H1 (cell line): ENCODE data around the gene PPP1R2. TPM values are rescaled to one million over a fixed set of nuclear protein-coding genes. Genes with fewer than 3 reads are reported as not detected.

Experiments used
- CTCF ChIA-PET: fragments of 300-600 bp; sonication (Branson Sonifier 250); formaldehyde crosslinking; loops from one replicate; lab custom pipeline; 2021; ENCODE audit not compliant: partially characterized antibody; lab: Charles Lee
- POLR2A ChIA-PET: fragments of 300-600 bp; sonication (Branson Sonifier 250); formaldehyde crosslinking; loops from one replicate; lab custom pipeline; 2021; ENCODE audit warnings: inconsistent platforms; ENCODE audit not compliant: partially characterized antibody; lab: Charles Lee
- DNase-seq, 2 experiments: peaks; one replicate each; pipeline versions ENCODE4 v3.0.0 to v3.0.0-alpha.2; 2010 to 2022; ENCODE audit warnings: low spot score in 2 of 2, low read depth in 1 of 2, mixed read lengths in 1 of 2
- FAIRE-seq: peaks from 2 replicates; lab custom pipeline; 2011; peaks lifted over from hg19 to GRCh38; lab: Jason Lieb, UNC
- H2AFZ ChIP-seq: 2 replicates; pipeline ENCODE4 v1.8.1; 2012; ENCODE audit warnings: low read length, inconsistent platforms
- H2AK5ac ChIP-seq: 2 replicates; pipeline ENCODE4 v1.6.1; 2013; ENCODE audit warnings: low read depth, low read length
- H2BK120ac ChIP-seq: replicated peaks from 2 replicates; pipeline ENCODE3; 2013; ENCODE audit warnings: low read depth, low read length, inconsistent platforms
- H2BK12ac ChIP-seq: 2 replicates; pipeline ENCODE4 v1.6.1; 2013; ENCODE audit warnings: low read depth, low read length
- H2BK15ac ChIP-seq: 2 replicates; pipeline ENCODE4 v1.6.1; 2013; ENCODE audit warnings: low read length
- H2BK20ac ChIP-seq: 2 replicates; pipeline ENCODE4 v1.6.1; 2013; ENCODE audit warnings: low read length
- H2BK5ac ChIP-seq: 2 replicates; pipeline ENCODE4 v1.6.1; 2013; ENCODE audit warnings: low read depth, low read length
- H3K14ac ChIP-seq: 2 replicates; pipeline ENCODE4 v1.6.1; 2013; ENCODE audit warnings: inconsistent platforms; ENCODE audit not compliant: insufficient read length
- H3K18ac ChIP-seq: 2 replicates; pipeline ENCODE4 v1.6.1; 2013; ENCODE audit warnings: low read length; ENCODE audit errors: extremely low read depth
- H3K23ac ChIP-seq: 2 replicates; pipeline ENCODE4 v1.6.1; 2013; ENCODE audit warnings: inconsistent platforms; ENCODE audit not compliant: insufficient read length
- H3K23me2 ChIP-seq: 2 replicates; pipeline ENCODE4 v1.6.1; 2013; ENCODE audit warnings: low read depth, low read length
- H3K27ac ChIP-seq: 2 replicates; pipeline ENCODE4 v1.6.1; 2011; ENCODE audit warnings: low read depth, low read length, inconsistent platforms
- H3K27me3 ChIP-seq, 4 experiments: replicated peaks in 1 of 4; 1 replicate in 1 of 4; 2 replicates in 3 of 4; pipeline versions ENCODE4 v1.6.1 to v1.8.1; 2011 to 2013; ENCODE audit warnings: low read length in 3 of 4, mild to moderate bottlenecking in 3 of 4, inconsistent platforms in 2 of 4, mixed read lengths in 2 of 4, moderate library complexity in 1 of 4; ENCODE audit not compliant: control insufficient read depth in 3 of 4, insufficient read depth in 3 of 4; ENCODE audit errors: extremely low read depth in 1 of 4
- H3K36me3 ChIP-seq, 4 experiments: 2 replicates each; pipeline versions ENCODE4 v1.6.1 to v1.8.1; 2011 to 2013; ENCODE audit warnings: mild to moderate bottlenecking in 4 of 4, low read length in 3 of 4, moderate library complexity in 2 of 4, control low read depth in 1 of 4, inconsistent platforms in 1 of 4; ENCODE audit not compliant: insufficient read depth in 4 of 4, control insufficient read depth in 2 of 4
- H3K4ac ChIP-seq: replicated peaks from 2 replicates; pipeline ENCODE3; 2013; ENCODE audit warnings: low read length, low read depth, mixed read lengths, inconsistent platforms; ENCODE audit not compliant: insufficient read length
- H3K4me1 ChIP-seq, 4 experiments: replicated peaks in 1 of 4; 1 replicate in 1 of 4; 2 replicates in 3 of 4; pipeline versions ENCODE4 v1.6.1 to v1.8.1; 2011 to 2013; ENCODE audit warnings: low read length in 3 of 4, inconsistent platforms in 2 of 4, mixed read lengths in 1 of 4; ENCODE audit not compliant: insufficient read depth in 4 of 4, control insufficient read depth in 3 of 4
- H3K4me2 ChIP-seq, 2 experiments: 2 replicates each; pipeline versions ENCODE4 v1.6.1 to v1.8.1; 2011 to 2013; ENCODE audit warnings: low read depth in 2 of 2, low read length in 2 of 2, control low read depth in 1 of 2, inconsistent platforms in 1 of 2, mild to moderate bottlenecking in 1 of 2; ENCODE audit not compliant: insufficient read depth in 1 of 2
- H3K4me3 ChIP-seq, 4 experiments: fragments of 200-600, 300-600 bp in 1 of 4; sonication (generic), shearing (Covaris generic), sonication (Bioruptor Twin) in 1 of 4; 2 replicates each; pipeline versions ENCODE4 v1.5.1 to v1.8.1; 2011 to 2016; ENCODE audit warnings: low read length in 4 of 4, low read depth in 3 of 4, control low read depth in 2 of 4, inconsistent platforms in 2 of 4, mild to moderate bottlenecking in 2 of 4, mixed read lengths in 1 of 4, moderate library complexity in 1 of 4; ENCODE audit not compliant: insufficient read depth in 2 of 4; ENCODE audit errors: extremely low read depth in 1 of 4
- H3K56ac ChIP-seq: replicated peaks from 2 replicates; pipeline ENCODE3; 2013; ENCODE audit warnings: low read depth, mild to moderate bottlenecking, mixed read lengths, low read length, inconsistent platforms; ENCODE audit not compliant: insufficient read length
- H3K79me1 ChIP-seq: 2 replicates; pipeline ENCODE4 v1.6.1; 2013; ENCODE audit warnings: low read depth, low read length, control low read depth
- H3K79me2 ChIP-seq, 2 experiments: 2 replicates each; pipeline versions ENCODE4 v1.6.1 to v1.8.1; 2012 to 2013; ENCODE audit warnings: low read length in 2 of 2, mild to moderate bottlenecking in 2 of 2, inconsistent platforms in 1 of 2; ENCODE audit not compliant: insufficient read depth in 2 of 2, control insufficient read depth in 1 of 2
- H3K9ac ChIP-seq, 4 experiments: replicated peaks in 1 of 4; 1 replicate in 1 of 4; 2 replicates in 3 of 4; pipeline versions ENCODE4 v1.6.1 to v1.8.1; 2011 to 2013; ENCODE audit warnings: low read depth in 3 of 4, low read length in 3 of 4, control low read depth in 2 of 4, mild to moderate bottlenecking in 2 of 4, moderate library complexity in 2 of 4, inconsistent platforms in 1 of 4; ENCODE audit errors: extremely low read depth in 1 of 4
- H3K9me3 ChIP-seq, 2 experiments: 2 replicates each; pipeline versions ENCODE4 v1.6.1 to v1.8.1; 2012 to 2013; ENCODE audit warnings: mild to moderate bottlenecking in 2 of 2, moderate library complexity in 2 of 2, control low read depth in 1 of 2, inconsistent platforms in 1 of 2, low read depth in 1 of 2, low read length in 1 of 2, mixed read lengths in 1 of 2; ENCODE audit not compliant: insufficient read depth in 2 of 2
- H4K20me1 ChIP-seq, 2 experiments: replicated peaks in 1 of 2; 2 replicates each; pipeline versions ENCODE3 to v1.8.1; 2011 to 2013; ENCODE audit warnings: inconsistent platforms in 2 of 2, low read length in 2 of 2, mild to moderate bottlenecking in 1 of 2; ENCODE audit not compliant: insufficient read depth in 2 of 2, control insufficient read depth in 1 of 2
- H4K5ac ChIP-seq: 2 replicates; pipeline ENCODE4 v1.6.1; 2013; ENCODE audit warnings: low read length, low read depth, mixed read lengths, inconsistent platforms; ENCODE audit not compliant: insufficient read length
- H4K8ac ChIP-seq: 2 replicates; pipeline ENCODE4 v1.8.0; 2013; ENCODE audit warnings: mild to moderate bottlenecking, moderate library complexity, low read length, inconsistent platforms; ENCODE audit not compliant: insufficient read depth; ENCODE audit errors: extremely low read depth
- H4K91ac ChIP-seq: replicated peaks from 2 replicates; pipeline ENCODE3; 2013; ENCODE audit warnings: low read length, mixed read lengths, inconsistent platforms; ENCODE audit not compliant: insufficient read length
- CEBPB ChIP-seq: IDR thresholded peaks from 2 replicates; pipeline ENCODE4 v1.6.1; 2012; ENCODE audit warnings: low read depth, low read length
- FOSL1 ChIP-seq: IDR thresholded peaks from 2 replicates; pipeline ENCODE4 v1.6.1; 2011; ENCODE audit warnings: mild to moderate bottlenecking, low read depth, low read length, moderate library complexity; ENCODE audit not compliant: insufficient read depth
- HDAC2 ChIP-seq, 2 experiments: fragments of 300-600 bp in 1 of 2; sonication (generic) in 1 of 2; IDR thresholded peaks; 2 replicates each; pipeline ENCODE4 v1.6.1; 2011 to 2012; ENCODE audit warnings: low read depth in 2 of 2, low read length in 2 of 2, mild to moderate bottlenecking in 2 of 2, moderate library complexity in 2 of 2, borderline replicate concordance in 1 of 2, inconsistent platforms in 1 of 2
- NRF1 ChIP-seq: IDR thresholded peaks from 2 replicates; pipeline ENCODE4 v1.6.1; 2011; ENCODE audit warnings: mild to moderate bottlenecking, low read depth, low read length, improper control_type of control experiment
- SP2 ChIP-seq: IDR thresholded peaks from 2 replicates; pipeline ENCODE4 v1.6.1; 2012; ENCODE audit warnings: mild to moderate bottlenecking, low read length, inconsistent platforms
- WGBS, 2 experiments: shearing (Covaris generic) in 1 of 2; methylation state at CpG; one replicate each; pipeline versions ENCODE4 v1.1.6 to v1.1.7; 2013 to 2015; ENCODE audit warnings: low lambda C conversion rate in 2 of 2, mixed read lengths in 2 of 2, inconsistent platforms in 1 of 2, low coverage in 1 of 2, missing lambda C conversion rate in 1 of 2; ENCODE audit not compliant: insufficient replicate concordance in 2 of 2, insufficient coverage in 1 of 2, insufficient read length in 1 of 2; ENCODE audit errors: extremely low coverage in 1 of 2, missing lambda C conversion rate in 1 of 2; 5-methylcytosine and 5-hydroxymethylcytosine counted together
- polyA plus RNA-seq, 7 experiments: library from polyadenylated mRNA; depleted of rRNA in 3 of 7; stranded (reverse) in 5 of 7; unstranded in 2 of 7; fragments of >200 nt in 5 of 7; fragments of 200-250 nt in 2 of 7; gene quantifications; 1 replicate in 5 of 7; 2 replicates in 1 of 7; 4 replicates in 1 of 7; pipeline versions ENCODE4 v1.2.1 to v1.2.3, GENCODE V29; 2011 to 2013; ENCODE audit warnings: missing spikeins in 2 of 7, mixed read lengths in 2 of 7
- total RNA-seq: library from RNA; stranded (reverse); fragmentation: NEBNext Ultra II Directional; extraction: Animal tissue kit (Norgen Biotek cat#: 25700); gene quantifications from 2 replicates; pipeline ENCODE4 v1.2.1, GENCODE V29; 2021
- TF ChIP-seq, protein P1 (sequence below): IDR thresholded peaks from 2 replicates; pipeline ENCODE4 v1.6.1; 2012; ENCODE audit warnings: inconsistent platforms

The PPP1R2 gene
- total and polyA plus RNA-seq, 2 of the 8 experiments (the other 6 are each of a cell fraction or from before 2014, with no cell fraction given): 14.0 to 26.5 TPM

DNA sequence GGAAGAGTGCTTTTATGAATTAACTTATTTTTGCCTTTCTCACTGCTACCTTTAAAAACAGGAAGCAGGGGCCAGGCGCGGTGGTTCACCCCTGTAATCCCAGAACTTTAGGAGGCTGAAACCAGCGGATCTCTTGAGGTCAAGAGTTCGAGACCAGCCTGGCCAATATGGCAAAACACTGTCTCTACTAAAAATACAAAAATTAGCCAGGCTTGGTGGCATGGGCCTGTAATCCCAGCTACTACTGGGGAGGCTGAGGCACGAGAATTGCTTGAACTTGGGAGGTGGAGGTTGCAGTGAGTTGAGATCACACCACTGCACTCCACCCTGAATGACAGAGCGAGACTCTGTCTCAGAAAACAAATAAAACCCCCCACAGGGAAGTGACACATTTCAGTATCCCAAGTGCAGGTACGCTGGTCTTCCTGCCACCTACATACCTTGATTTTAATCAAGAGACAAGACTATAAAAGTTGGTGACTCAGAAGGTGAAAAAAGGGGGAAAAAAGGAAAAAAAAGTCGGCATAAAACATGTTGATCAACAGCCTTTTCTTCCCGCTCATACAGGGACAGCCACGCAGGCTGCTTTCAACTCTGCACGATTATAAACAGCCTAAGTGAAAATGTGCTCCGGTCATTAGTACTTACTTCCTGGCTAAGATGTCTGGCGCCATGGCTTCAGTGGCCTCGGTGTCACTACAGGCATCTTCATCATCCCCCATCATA is 18.8 kb downstream of the PPP1R2 start:
- no peak overlapping the region for H4K91ac ChIP-seq
- H3K79me1 ChIP-seq: no peaks in the 10 kb centered on the region
- FAIRE-seq (no peak), DNase-seq (no peak)
- no peak overlapping the region for H2AFZ ChIP-seq
- no peak overlapping the region for H4K8ac ChIP-seq
- H3K79me2 ChIP-seq: no peaks in the 10 kb centered on the region
- no peak overlapping the region for H2AK5ac ChIP-seq
- ChIA-PET POLR2A (no interaction called here), CTCF (interaction anchor here (2.1 to 5.9 kb wide), 2 partner anchors 52 to 253 kb away, joined by 5 to 65 read pairs; partner anchors contain the start of gene XXYLT1)
- no peak overlapping the region for H2BK20ac ChIP-seq
- no peaks in the 10 kb centered on the region for H3K23me2 ChIP-seq
- no peaks in the 10 kb centered on the region for H3K27me3 ChIP-seq
- 85% methylated on average over 14 of the region's 14 CpGs; no CpG with 5 or more reads in 1 of the 2 experiments for WGBS, 2 experiments
- no peaks in the 10 kb centered on the region; a peak in 2 of 8 replicates for H3K36me3 ChIP-seq
- no peaks in the 10 kb centered on the region for H3K4me1 ChIP-seq
- H4K5ac ChIP-seq: no peak overlapping the region
- H2BK5ac ChIP-seq: no peak overlapping the region
- H2BK15ac ChIP-seq: no peak overlapping the region
- no peak overlapping the region for H3K4me3 ChIP-seq
- no peaks in the 10 kb centered on the region for H4K20me1 ChIP-seq
- no peak overlapping the region for H3K18ac ChIP-seq
- no peak overlapping the region for H3K56ac ChIP-seq
- H2BK12ac ChIP-seq: no peak overlapping the region
- TF ChIP-seq, protein P1, sequence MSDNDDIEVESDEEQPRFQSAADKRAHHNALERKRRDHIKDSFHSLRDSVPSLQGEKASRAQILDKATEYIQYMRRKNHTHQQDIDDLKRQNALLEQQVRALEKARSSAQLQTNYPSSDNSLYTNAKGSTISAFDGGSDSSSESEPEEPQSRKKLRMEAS: no peak
- no peak for TF ChIP-seq FOSL1
- no peak for TF ChIP-seq CEBPB
- TF ChIP-seq HDAC2 (IDR thresholded peaks at IDR 0.05; ENCODE audit: borderline replicate concordance in 1 of 2, low read depth in 2 of 2, low read length in 2 of 2): no peak
- TF ChIP-seq NRF1: no peak
- TF ChIP-seq SP2: no peak
- H3K27ac ChIP-seq: no peak overlapping the region
- no peak overlapping the region for H3K4ac ChIP-seq
- no peak overlapping the region for H2BK120ac ChIP-seq
- no peaks in the 10 kb centered on the region for H3K9me3 ChIP-seq
- no peak overlapping the region for H3K14ac ChIP-seq
- no peak overlapping the region for H3K23ac ChIP-seq
- H3K4me2 ChIP-seq: no peak overlapping the region
- no peak overlapping the region for H3K9ac ChIP-seq
